ENCODE data around the gene DENND4C.

DNA sequence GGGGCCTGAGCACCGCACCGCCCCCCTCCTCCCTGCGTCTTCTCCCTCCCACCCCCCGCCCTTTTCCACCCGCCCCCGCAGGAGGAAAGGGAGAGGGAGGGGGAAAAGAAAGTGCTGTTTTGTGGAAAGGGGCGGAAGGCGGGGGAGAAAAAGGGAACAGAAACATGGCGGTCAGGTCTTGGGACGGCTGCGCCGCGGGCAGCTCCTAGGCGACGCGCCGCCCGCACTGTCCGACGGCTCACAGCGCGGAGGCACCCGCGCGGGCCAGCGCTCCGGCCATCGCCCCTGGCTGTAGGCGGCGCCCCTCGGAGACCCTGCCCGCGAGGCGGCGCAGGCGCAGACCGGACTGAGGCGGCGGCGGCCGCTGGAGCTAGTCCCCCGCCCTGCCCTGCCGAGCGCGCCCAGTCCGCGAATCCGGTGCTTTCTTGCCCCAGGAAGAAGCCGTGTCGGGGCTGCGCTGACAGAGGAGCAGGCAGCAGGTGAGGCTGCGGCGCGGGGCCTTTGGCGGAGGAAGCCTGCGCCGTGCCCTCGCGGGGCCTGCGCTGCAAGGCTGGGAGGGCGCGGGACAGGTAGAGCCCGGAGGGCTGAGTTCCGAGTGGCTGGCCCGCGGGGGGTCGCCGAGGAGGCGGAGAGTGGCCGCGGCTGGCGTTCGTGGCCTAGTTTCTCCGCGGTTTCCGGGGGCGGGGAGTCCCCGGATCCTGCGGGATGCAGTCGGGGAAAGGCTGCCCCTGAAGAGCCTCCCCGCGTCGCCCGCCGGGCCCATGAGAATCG is at the start of gene DENND4C:
- TF ChIP-seq, protein P1, sequence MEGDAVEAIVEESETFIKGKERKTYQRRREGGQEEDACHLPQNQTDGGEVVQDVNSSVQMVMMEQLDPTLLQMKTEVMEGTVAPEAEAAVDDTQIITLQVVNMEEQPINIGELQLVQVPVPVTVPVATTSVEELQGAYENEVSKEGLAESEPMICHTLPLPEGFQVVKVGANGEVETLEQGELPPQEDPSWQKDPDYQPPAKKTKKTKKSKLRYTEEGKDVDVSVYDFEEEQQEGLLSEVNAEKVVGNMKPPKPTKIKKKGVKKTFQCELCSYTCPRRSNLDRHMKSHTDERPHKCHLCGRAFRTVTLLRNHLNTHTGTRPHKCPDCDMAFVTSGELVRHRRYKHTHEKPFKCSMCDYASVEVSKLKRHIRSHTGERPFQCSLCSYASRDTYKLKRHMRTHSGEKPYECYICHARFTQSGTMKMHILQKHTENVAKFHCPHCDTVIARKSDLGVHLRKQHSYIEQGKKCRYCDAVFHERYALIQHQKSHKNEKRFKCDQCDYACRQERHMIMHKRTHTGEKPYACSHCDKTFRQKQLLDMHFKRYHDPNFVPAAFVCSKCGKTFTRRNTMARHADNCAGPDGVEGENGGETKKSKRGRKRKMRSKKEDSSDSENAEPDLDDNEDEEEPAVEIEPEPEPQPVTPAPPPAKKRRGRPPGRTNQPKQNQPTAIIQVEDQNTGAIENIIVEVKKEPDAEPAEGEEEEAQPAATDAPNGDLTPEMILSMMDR (conservative IDR thresholded peaks at IDR 0.05): no peak
- no peak for TF ChIP-seq EZH2 (IDR thresholded peaks at IDR 0.05; ENCODE audit: low read depth)

Measured in PC-9 (cell line).